GM19467 (cell line): ENCODE data around the gene FANCC.

Experiments used
- ATAC-seq: cut with Tn5 transposase; IDR thresholded peaks from one replicate; pipeline ENCODE4 v1.9.1; 2021; ENCODE audit warnings: mild to moderate bottlenecking, moderate library complexity; ENCODE audit not compliant: unreplicated experiment

Gene FANCC

GRCh38 chr9:95127249-95128176, 190.0 kb downstream of the FANCC start:
- ATAC-seq, result no peak

DNA sequence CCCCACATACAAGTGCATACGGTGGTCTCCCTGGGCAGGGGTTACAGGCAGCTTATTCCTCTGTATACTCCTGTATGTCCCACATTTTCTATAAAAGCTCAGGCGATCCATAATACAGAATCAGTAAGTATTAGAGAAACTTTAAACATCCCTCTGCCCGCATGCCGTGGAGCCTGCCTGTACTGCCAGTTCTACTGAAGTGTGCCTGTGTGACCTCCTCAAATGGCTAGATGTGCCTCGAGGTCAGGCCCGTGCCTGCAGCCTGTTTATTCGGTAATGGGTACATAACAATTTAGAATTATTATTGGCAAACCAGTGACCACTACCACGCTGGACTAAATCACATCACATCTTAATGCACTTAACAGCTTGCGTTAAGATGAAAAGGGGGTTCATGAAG, 190.8 kb downstream of the FANCC start:
- no peak for ATAC-seq

GRCh38 chr9:95125652-95126051, 191.9 kb downstream of the FANCC start:
- no peak for ATAC-seq

- ATAC-seq, result no peak
Observed at GRCh38 chr9:95124582-95125367, 192.7 kb downstream of the FANCC start.

GRCh38 chr9:95120781-95121370, 196.6 kb downstream of the FANCC start:
- no peak for ATAC-seq

- ATAC-seq, result no peak
Observed at GRCh38 chr9:95118596-95118995, 198.9 kb downstream of the FANCC start.

DNA sequence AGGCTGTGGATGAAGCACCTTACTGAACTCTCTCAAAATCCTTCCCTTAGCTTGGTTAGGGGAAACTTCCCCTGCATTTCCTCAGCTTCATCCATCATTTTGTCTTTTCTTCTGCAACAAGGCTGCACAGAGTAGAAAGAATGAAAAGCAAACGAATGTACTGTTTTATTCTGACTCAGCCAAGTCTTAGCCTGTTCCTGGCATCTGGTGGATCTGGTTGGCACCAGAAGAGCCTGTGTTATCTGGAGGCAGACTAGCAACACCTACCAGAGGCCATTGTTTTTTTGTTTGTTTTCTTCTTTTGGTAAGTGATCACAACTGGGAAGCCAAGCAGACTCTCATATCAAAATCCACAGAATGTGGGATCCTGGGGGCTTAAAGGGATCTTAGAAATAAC, 200.7 kb downstream of the FANCC start:
- ATAC-seq, result no peak

DNA sequence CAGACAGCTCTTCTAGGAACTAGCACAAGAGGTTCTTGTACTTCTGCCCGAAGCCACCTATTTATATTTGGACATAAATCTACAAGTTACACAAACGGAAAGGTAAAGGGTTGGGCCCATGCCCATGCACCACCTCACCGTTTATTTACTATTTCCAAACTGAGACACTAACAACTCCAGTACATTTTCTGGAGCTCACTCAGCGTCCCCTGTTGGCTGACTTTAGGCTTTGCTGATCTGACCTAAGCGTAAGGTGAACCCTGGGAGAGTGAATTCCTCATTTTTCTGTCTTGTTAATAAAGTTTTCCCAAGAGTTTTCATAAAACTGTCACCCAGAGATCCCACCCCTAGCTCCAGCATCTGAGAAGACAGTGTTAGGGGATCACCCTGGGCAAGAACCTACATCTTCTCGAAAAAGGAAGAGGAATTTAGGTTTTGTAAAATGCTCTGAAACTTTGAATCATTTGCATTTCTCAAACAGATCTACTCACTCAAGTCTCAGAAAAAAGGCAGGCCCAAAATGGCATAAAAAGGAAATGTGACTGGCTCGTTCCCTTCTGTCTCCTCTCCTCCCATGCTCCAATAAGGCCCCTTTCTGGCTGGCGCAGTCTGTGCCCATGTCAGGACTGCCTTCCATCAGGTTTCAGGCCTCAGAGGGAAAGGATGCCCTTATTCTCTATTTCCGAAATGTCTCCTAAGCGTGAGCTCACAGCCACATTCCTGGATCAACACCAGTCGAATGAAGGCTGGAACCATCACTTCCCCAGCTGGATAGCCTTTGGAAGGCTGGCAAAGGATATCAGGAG, 201.3 kb downstream of the FANCC start:
- ATAC-seq, result no peak

DNA sequence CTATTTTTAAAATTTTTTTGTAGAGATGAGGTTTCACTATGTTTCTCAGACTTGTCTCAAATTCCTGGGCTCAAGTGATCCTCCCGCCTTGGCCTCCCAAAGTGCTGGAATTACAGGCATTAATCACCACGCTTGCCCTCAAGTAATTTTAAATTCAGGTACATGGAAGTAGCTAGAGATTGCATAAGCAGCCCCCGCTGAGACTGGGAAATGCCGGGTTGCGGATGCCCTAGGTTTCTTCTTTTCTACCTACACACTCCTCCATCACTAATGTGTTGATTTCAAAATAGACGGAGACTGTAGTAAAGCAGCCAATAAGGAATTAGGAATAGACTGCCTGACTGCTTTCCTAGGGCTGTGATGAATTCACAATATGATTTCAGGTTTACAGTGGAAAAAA, 202.4 kb downstream of the FANCC start:
- no peak for ATAC-seq

- ATAC-seq, result no peak
Observed at GRCh38 chr9:95112436-95113280, 204.9 kb downstream of the FANCC start.

- ATAC-seq, result no peak
Observed at GRCh38 chr9:95111716-95112115, 205.8 kb downstream of the FANCC start.

GRCh38 chr9:95110921-95111525, 206.5 kb downstream of the FANCC start:
- ATAC-seq, result no peak

- no peak for ATAC-seq
Observed at GRCh38 chr9:95109456-95109855, 208.1 kb downstream of the FANCC start.

DNA sequence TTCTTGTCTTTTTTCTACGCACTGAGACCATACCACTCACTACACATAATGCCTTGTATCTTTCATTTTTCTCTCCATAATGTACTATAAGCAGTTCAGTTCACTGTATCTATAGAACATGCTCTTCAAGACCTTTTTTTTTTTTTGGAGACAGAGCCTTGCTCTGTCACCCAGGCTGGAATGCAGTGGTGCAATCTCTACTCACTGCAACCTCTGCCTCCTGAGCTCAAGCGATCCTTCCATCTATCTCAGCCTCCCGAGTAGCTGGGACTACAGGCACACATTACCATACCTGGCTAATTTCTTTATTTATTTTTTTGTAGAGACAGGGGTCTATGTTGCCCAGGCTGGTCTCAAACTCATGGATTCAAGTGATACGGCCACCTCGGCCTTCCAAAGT, 208.7 kb downstream of the FANCC start:
- no peak for ATAC-seq

- ATAC-seq, result no peak
Observed at GRCh38 chr9:95107976-95108375, 209.5 kb downstream of the FANCC start.

DNA sequence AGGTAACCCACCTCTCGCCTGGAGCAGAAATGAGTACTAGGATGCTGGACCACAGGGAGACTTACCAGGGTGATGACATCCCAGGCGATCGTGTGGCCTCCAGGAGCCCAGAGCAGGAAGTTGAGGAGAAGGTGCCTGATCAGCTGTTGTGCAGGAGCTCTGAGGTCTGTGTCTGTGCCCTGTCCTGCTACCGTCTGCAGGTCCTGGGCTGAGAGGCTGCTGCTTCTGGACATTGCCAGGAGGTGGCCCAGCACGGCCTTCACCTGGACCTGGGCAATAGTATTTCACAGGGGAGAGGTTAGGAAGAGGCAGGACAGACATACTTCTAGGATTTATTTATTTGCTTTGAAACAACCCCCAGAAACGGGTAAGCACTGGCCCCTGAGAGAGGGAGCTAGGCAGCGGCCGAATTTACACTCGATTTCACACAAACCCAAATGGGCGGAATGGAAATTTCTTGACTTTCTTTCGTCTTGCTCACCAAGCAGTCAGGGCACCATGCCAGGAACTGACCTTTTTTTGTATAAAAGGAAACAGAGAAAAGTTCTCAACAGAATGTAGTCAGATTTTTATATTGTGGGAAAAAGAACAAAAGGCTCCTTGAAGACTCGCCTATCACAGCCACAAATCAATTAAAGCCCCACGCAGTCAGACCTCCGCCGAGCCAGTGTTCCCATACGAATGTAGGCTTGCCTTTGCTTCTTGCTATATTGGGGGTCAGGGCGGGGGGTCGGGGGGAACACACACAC, 210.3 kb downstream of the FANCC start:
- ATAC-seq, result no peak

DNA sequence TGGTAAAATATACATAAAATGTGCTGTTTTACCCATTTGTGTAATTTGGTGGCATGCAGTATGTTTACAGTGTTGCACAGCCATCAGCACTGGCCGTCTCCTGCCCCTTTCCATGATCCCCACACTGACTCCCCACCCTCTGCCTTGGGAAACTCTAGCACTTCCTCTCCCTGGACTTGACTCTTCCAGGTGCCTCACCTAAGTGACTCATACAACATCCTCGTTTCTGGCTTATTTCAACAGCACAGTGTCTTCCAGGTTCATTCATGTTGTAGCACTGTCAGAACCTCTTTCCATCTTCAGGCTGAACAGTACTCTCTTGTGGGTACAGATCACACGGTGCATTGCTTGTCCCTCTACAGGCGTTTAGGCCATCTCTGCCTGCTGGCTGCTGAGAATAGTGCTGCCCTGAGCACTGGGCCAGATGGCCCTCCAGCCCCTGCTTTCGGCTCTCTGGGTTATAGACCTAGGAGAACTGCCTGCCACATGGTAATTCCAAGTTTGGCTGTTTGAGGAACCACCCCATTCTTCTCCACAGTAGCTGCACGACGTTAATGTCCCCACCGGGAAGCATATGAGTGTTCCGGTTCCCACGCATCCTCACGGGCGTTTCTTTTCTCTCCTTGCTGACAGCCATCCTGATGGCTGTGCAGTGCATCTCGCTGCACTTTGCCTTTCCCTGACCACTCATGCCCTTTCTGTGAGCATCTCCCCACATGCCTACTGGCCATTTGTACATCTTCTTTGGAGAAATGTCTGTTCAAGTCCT, 211.8 kb downstream of the FANCC start:
- ATAC-seq, result no peak

DNA sequence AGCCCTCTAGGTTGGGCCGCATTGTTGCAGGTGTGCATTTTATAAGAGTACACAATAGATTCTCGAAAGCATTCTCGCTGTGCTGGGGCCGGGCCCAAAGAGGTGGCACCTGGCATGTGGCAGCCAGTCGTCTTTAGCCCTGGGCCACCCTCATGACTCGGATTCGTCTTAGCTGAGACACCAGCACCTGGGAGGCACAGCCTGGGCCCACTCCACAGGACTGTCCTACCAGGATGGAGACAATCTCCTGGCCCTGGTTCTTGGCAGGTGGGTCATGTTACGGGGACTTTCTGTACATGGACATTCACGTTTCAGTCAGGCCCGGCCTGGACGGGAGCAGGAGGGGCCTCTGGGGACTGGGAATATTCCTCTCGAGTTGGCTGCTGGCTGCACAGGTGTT, 212.5 kb downstream of the FANCC start:
- no peak for ATAC-seq
